ENCODE data around the gene LRP1B.

- TF ChIP-seq CTCF (IDR thresholded peaks at IDR 0.05) (no peak), POLR2A (IDR thresholded peaks at IDR 0.05) (no peak)
These were observed 610.9 kb downstream of the LRP1B start for GRCh38 chr2:141519906-141520305.

All from right lobe of liver (tissue), 4 donors.